Right cardiac atrium (tissue), 5 donors: ENCODE results near the gene CETP. TPM values are rescaled to one million over a fixed set of nuclear protein-coding genes. Genes with fewer than 3 reads are reported as not detected.
A peak's percentile ranks its signal among the peaks of the same experiment; 100 is the strongest.

ENCODE experiments used
- ATAC-seq, 2 donors: fragments of 200-7000 bp; cut with Tn5 transposase; one replicate each; pipeline versions ENCODE4 v1.8.0 to v1.9.1; 2020; ENCODE audit warnings: moderate library complexity in 2 of 2, mild to moderate bottlenecking in 1 of 2
- DNase-seq, 3 donors: peaks; one replicate each; pipeline ENCODE4 v3.0.0-alpha.2; 2020
- H3K27ac ChIP-seq: one replicate; pipeline ENCODE4 v1.5.1; 2013; ENCODE audit warnings: mild to moderate bottlenecking, low read length, control low read depth, moderate library complexity
- H3K27me3 ChIP-seq: one replicate; pipeline ENCODE4 v1.6.1; 2013; ENCODE audit not compliant: control insufficient read depth, insufficient read depth
- H3K4me1 ChIP-seq: one replicate; pipeline ENCODE4 v1.6.1; 2013; ENCODE audit warnings: low read length; ENCODE audit not compliant: control insufficient read depth, insufficient read depth
- H3K4me3 ChIP-seq: one replicate; pipeline ENCODE4 v1.5.1; 2013; ENCODE audit warnings: low read length, control low read depth
- H3K9me3 ChIP-seq: one replicate; pipeline ENCODE4 v1.6.1; 2013; ENCODE audit warnings: low read length; ENCODE audit not compliant: control insufficient read depth
- WGBS: extraction: QIAGEN DNeasy Blood & Tissue Kit; methylation state at CpG from one replicate; pipeline ENCODE4 v1.1.7; 2013; 5-methylcytosine and 5-hydroxymethylcytosine counted together
- intact Hi-C, 4 donors: fragments of 100-400 bp; cut with DNase I; formaldehyde crosslinking; loops; one replicate each; pipeline versions ENCODE4 v1.11.0 to v1.14.0; 2022 to 2023
- polyA plus RNA-seq: library from polyadenylated mRNA; stranded (reverse); fragments of 200-250 nt; gene quantifications from one replicate; pipeline ENCODE4 v1.2.3, GENCODE V29; 2013
- total RNA-seq, 4 donors: library from RNA; stranded (reverse); fragmentation: NEBNext Ultra II Directional; extraction: Animal tissue kit (Norgen Biotek cat#: 25700); gene quantifications; one replicate each; pipeline ENCODE4 v1.2.1, GENCODE V29; 2021
- donor health status: healthy with polysubstance abuse.
- donor health status: DM: no; HTN: yes; CAD: no.
- donor health status: DM: no; HTN: no; CAD: no.
- donor health status: DM: no; HTN: yes; CAD: no; lungs with severe emphysema.
- donor health status: DM: yes; HTN: yes; CAD: no.

CETP gene
- total and polyA plus RNA-seq, 5 donors = 0.34 to 0.59 (median 0.46) TPM; not detected in 2

DNA sequence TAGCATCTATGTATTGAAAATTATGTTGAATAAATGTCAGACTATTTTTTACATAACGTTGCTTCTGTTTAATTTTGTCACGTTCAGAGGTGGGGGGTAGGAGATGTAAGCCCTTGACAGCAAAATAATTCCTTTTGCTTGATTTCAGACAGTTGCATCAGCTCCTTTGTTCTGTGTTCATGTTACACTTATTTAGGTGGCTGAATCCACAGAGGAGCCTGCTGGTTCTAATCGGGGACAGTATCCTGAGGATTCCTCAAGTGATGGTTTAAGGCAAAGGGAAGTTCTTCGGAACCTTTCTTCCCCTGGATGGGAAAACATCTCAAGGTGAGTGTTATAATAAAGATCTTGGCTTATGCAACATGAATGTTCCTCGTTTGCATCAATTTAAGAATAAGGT, 25.3 kb upstream of the CETP start:
- intact Hi-C loops = no loop called here
- Histone ChIP-seq H3K4me1 (no peaks in the 10 kb centered on the region), H3K27me3 (no peaks in the 10 kb centered on the region), H3K4me3 (no peak overlapping the region), H3K9me3 (no peaks in the 10 kb centered on the region), H3K27ac (no peak overlapping the region)
- 68% methylated on average over 5 of the region's 5 CpGs for WGBS
- ATAC-seq (no peak), DNase-seq (no peak)

DNA sequence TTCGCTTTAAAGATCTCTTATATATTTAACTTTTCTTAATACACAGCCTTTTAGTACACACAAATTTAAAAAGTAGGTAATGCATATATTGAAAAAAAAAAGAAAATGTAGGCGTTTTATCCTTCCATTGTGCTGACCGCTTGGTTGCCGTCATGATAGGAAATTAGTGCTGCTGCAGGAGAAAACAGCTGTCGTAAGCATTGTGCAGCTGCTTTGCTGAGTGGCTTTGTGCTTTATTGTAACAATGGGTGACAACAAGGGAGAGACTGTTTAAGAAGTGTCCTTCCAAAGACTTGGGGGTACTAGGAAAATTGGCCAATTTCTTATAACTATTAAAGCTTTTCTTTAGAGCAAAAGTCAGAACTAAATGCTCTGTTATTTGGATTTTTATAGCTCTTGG, 24.8 kb upstream of the CETP start:
- H3K4me1 ChIP-seq = no peaks in the 10 kb centered on the region
- H3K27ac ChIP-seq = no peak overlapping the region
- ATAC-seq (no peak), DNase-seq (no peak)
- no peak overlapping the region for H3K4me3 ChIP-seq
- no peaks in the 10 kb centered on the region for H3K9me3 ChIP-seq
- 76% methylated on average over 5 of the region's 5 CpGs for WGBS
- no peaks in the 10 kb centered on the region for H3K27me3 ChIP-seq
- intact Hi-C loops = no loop called here

DNA sequence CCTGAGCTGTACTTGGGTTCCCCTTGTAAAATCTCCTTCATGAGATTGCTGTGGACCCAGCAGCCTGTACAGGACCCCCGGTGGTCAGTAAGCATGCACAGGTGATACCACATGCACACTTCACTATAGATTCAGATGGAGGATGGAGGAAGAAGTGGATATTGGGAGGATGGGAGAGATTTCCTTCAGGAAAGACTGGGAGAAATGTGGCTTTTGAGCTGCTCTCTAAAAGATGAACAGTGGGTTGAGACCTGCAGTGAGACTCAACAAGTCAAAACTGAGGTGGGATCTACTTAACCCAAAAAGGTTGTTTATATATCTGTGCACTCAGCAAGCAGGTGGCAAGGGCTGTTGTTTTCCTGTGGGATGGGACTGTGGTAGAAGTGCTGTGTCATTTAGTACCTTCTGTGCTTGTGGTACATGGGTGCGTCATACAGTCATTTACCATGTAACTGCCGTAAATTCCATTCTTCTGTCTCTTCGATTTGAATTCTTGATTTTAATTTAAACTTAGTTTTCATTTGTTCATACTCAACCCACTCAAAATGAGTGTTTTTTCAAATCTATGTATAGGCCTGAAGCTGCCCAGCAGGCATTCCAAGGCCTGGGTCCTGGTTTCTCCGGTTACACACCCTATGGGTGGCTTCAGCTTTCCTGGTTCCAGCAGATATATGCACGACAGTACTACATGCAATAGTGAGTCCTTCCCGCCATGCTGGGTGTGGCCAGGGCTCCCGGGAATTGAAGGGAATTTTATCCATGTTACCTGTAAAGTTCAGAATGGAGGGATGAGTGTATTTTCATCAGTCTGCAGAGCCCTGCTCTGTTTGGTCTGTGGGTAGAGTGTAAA, 22.9 kb upstream of the CETP start:
- no peak overlapping the region for H3K4me3 ChIP-seq
- H3K4me1 ChIP-seq = no peaks in the 10 kb centered on the region
- intact Hi-C loops = no loop called here
- no peaks in the 10 kb centered on the region for H3K27me3 ChIP-seq
- no peak for DNase-seq
- WGBS = 81% methylated on average over 8 of the region's 8 CpGs
- no peaks in the 10 kb centered on the region for H3K9me3 ChIP-seq
- no peak overlapping the region for H3K27ac ChIP-seq
- ATAC-seq = no peak

DNA sequence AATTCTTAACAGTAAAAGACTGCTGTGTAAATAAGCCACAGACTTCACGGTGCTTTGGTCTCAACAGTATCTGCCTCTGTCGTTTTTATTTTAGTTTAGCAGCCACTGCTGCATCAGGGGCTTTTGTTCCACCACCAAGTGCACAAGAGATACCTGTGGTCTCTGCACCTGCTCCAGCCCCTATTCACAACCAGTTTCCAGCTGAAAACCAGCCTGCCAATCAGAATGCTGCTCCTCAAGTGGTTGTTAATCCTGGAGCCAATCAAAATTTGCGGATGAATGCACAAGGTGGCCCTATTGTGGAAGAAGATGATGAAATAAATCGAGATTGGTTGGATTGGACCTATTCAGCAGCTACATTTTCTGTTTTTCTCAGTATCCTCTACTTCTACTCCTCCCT, 21.9 kb upstream of the CETP start:
- Histone ChIP-seq H3K27ac (no peak overlapping the region), H3K4me1 (no peaks in the 10 kb centered on the region), H3K27me3 (no peaks in the 10 kb centered on the region), H3K9me3 (no peaks in the 10 kb centered on the region), H3K4me3 (no peak overlapping the region)
- ATAC-seq (no peak), DNase-seq (no peak)
- intact Hi-C loops = no loop called here
- 80% methylated on average over 4 of the region's 4 CpGs for WGBS

DNA sequence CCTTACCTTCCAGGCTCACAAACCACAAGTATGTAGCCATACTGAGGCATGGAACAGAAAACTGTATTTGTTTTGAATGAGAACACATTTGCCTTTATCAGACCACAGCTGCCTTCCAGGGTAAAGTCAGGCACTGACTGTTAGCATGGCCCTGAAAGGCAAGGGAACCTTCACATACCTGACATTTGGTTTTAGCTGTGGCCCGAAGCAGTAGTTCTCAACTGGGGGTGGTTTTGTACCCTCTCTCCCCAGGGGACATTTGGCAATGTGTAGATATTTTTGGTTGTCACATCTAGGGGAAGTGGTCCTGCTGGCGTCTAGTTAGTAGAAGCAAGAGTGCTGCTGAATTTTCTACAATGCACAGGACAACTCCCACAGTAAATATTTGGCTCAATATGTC, 20.7 kb upstream of the CETP start:
- Histone ChIP-seq H3K4me3 (no peak overlapping the region), H3K27me3 (no peaks in the 10 kb centered on the region), H3K27ac (no peak overlapping the region), H3K4me1 (no peaks in the 10 kb centered on the region), H3K9me3 (no peaks in the 10 kb centered on the region)
- intact Hi-C loops = no loop called here
- ATAC-seq (no peak), DNase-seq (no peak)
- WGBS = 73% methylated on average over 2 of the region's 2 CpGs

DNA sequence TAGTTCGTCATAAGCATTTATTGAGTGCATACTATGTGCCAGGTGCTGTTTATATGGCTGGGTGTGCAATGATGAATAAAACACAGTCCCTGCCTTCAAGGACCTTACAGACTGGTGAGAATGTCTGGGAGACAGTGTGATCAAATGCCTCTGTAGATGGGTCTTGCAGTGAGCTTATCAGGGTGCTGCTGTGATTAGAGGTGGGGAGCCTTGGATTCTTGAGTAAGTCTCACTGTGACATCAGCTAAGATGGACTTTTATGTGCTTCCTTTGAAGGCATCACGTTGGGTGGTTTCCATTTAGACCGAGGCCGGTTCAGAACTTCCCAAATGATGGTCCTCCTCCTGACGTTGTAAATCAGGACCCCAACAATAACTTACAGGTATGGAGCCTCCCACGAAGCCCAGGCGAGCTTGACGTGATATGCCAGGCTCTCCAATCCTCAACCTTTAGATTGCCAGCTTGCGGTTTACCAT, 19.9 kb upstream of the CETP start:
- Histone ChIP-seq H3K27me3 (no peaks in the 10 kb centered on the region), H3K4me3 (no peak overlapping the region), H3K27ac (no peak overlapping the region), H3K9me3 (no peaks in the 10 kb centered on the region), H3K4me1 (no peaks in the 10 kb centered on the region)
- intact Hi-C loops = no loop called here
- ATAC-seq = no peak
- no peak for DNase-seq
- WGBS = 84% methylated on average over 9 of the region's 9 CpGs

DNA sequence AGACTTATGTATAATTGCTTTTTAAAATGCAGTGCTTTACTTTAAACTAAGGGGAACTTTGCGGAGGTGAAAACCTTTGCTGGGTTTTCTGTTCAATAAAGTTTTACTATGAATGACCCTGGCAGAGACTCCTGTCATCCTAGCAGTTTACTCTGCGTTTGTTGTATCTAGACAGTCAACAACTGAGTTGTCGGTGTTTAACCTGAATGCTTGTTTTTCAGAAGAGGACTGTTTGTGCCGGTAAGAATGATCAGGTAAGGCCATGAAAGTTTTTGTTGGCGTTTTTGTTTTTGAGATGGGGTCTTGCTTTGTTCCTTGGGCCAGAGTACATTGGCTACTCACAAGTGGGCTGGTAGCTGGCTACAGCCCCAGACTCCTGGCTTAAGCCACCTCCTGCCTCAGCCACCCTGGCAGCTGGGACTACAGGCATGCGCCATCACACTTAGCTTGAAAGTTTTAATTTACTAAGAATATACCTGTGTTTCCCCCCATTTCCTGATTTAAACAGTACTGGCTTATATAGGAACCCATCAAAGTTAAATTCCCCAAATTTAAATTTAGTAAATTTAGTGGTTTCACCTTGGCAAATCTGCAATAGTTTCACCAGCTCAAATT, 17.9 kb upstream of the CETP start:
- H3K4me3 ChIP-seq = no peak overlapping the region
- 90% methylated on average over 6 of the region's 6 CpGs for WGBS
- H3K9me3 ChIP-seq = no peaks in the 10 kb centered on the region
- intact Hi-C loops = no loop called here
- H3K27me3 ChIP-seq = no peaks in the 10 kb centered on the region
- ATAC-seq = no peak
- no peaks in the 10 kb centered on the region for H3K4me1 ChIP-seq
- DNase-seq = no peak
- no peak overlapping the region for H3K27ac ChIP-seq

DNA sequence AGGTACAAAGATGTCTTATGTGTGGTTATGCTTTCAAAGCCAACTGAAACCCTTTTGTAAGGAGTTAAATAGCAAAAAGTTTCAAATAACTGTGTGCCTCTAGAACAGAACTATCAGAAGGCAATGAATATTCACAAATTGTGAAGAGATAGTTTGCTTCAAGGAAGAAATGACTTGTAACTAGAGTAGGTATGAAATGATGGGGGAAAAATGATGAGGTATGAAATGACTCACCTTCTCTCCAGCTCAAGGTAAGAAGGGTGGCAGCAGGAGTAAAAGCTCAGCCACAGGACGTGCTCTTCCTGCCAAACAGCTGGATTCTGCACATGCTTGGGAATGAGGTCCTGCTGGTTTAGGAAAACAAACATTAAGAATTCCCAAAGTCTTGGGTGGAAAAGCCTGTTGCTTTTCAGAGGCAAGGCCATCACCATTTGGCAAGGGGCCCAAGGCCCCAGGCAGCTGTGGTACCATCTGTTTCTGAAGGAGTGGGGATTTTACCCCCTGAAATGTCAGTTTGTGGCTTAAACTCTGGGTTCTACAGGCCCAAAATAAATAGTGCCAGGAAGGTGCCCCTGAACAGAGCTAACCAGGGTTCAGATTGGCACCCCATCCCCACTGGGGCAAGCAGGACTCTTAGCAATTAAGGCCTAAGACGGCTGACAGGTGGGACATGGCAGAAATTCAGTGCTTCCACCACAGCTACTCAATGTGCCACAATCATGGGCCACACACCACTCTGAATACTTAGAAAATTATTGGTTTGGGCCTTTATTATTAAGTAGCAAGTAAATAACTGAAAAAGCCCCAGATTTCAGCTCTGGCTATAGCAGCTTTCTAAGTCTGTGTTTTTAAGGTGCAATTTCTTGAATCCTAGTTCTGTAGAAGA, 16.6 kb upstream of the CETP start:
- Histone ChIP-seq H3K27ac (no peak overlapping the region), H3K27me3 (no peaks in the 10 kb centered on the region), H3K4me3 (no peak overlapping the region), H3K4me1 (no peaks in the 10 kb centered on the region), H3K9me3 (no peaks in the 10 kb centered on the region)
- ATAC-seq (no peak), DNase-seq (no peak)
- 57% methylated on average over 2 of the region's 2 CpGs for WGBS
- intact Hi-C loops = no loop called here

DNA sequence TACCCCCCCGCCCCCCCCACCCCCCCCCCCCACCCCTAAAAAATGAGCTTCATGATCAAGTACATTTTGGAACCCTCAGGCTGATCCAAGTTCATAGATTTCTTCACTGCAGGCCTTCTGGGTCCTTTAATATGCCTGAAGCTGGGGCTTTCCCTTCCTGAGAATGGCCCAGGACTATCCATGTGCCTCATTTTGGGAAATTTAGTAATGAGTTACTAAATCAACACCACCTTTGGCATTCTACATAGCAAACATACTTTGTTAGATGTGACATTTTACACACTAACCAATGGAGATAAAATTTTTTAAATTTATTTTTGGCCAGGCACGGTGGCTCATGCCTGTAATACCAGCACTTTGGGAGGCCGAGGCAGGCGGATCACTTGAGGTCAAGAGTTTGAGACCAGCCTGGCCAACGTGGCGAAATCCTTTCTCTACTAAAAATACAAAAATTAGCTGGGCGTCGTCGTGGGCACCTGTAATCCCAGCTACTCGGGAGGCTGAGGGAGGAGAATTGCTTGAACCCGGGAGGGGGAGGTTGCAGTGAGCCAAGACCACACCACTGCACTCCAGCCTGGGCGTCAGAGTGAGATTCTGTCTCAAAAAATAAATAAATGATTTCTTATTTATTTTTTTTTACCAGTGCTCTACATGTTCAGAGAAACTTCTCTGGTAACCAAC, 15.8 kb upstream of the CETP start:
- WGBS = 70% methylated on average over 12 of the region's 12 CpGs
- DNase-seq (no peak), ATAC-seq (no peak)
- Histone ChIP-seq H3K4me3 (no peak overlapping the region), H3K27ac (no peak overlapping the region), H3K27me3 (no peaks in the 10 kb centered on the region), H3K9me3 (no peaks in the 10 kb centered on the region), H3K4me1 (no peaks in the 10 kb centered on the region)
- intact Hi-C loops = no loop called here

DNA sequence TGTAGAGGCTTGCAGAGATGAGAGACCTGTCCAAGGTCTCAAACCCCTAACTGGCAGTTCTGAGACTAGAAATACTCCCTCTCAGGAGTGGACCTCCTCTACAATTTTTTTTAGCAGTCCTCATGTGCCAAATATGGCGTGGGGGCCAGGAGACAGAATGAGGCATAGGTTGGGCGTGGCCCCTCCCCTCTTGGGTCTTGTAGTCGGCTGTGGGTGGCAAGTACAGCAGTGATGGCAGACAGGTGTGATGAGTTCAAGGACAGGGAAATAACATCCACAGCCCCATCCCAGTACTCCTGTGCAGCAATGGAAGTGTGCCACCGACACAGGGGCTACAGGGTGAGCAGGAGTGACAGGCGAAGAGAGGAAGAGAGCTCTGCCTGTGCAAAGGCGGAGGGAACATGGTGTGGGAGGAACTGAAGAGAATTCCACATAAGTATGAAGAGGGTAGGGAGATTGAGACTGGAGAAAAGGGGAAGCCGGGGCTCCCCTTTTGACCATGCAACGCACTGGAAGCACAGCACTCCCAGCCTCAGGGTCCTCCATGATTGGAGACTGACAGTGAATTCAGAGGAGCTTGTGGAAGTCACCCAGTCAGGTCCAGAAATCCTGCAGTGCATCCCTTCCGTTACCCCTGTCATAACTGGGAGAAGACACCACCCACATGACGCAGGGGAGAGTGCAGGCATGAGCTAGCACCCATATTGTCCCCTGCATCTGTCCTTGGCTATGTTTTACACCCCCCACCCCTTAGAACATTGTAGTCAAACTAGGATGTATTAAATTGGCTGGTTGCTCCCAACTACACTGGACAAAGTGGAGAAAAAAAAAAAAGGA, 14.8 kb upstream of the CETP start:
- Histone ChIP-seq H3K27ac (no peak overlapping the region), H3K27me3 (no peaks in the 10 kb centered on the region), H3K9me3 (no peaks in the 10 kb centered on the region), H3K4me1 (no peaks in the 10 kb centered on the region), H3K4me3 (no peak overlapping the region)
- WGBS = 78% methylated on average over 10 of the region's 10 CpGs
- DNase-seq (peak in 1 of 3 donors; percentile 54), ATAC-seq (peak; percentile 15 to 22)
- intact Hi-C loops = no loop called here
